Neural cell (in vitro differentiated cells): ENCODE data around the gene FBXO2.
"Not testable (repeated sequence)": the region's sequence is repeated elsewhere in the genome, so short reads cannot be mapped to it uniquely, and the experiment has no call there.

ENCODE experiments used
- EZH2 ChIP-seq: fragments of 200-600, 300-800 bp; shearing (Covaris generic), sonication (generic); IDR thresholded peaks from 2 replicates; pipeline ENCODE4 v1.6.1; 2014; ENCODE audit warnings: antibody characterized with exemption, low read length, borderline replicate concordance, mild to moderate bottlenecking; ENCODE audit not compliant: insufficient read depth, poor library complexity, severe bottlenecking
- POLR2AphosphoS5 ChIP-seq: IDR thresholded peaks from 2 replicates; pipeline ENCODE4 v1.6.1; 2012
- SMC3 ChIP-seq: fragments of 450-650 bp; conservative IDR thresholded peaks from 2 replicates; pipeline ENCODE4 v1.6.1; 2014; ENCODE audit warnings: antibody characterized with exemption, mild to moderate bottlenecking, moderate library complexity; ENCODE audit not compliant: poor library complexity
- TF ChIP-seq, protein P1 (sequence below): fragments of 450-650 bp; IDR thresholded peaks from 2 replicates; pipeline ENCODE4 v1.5.1; 2014; ENCODE audit warnings: antibody characterized with exemption, mild to moderate bottlenecking, moderate library complexity; ENCODE audit not compliant: poor library complexity, severe bottlenecking
- TF ChIP-seq, protein P2 (sequence below): IDR thresholded peaks from 2 replicates; pipeline ENCODE4 v1.6.1; 2012; ENCODE audit warnings: borderline replicate concordance

DNA sequence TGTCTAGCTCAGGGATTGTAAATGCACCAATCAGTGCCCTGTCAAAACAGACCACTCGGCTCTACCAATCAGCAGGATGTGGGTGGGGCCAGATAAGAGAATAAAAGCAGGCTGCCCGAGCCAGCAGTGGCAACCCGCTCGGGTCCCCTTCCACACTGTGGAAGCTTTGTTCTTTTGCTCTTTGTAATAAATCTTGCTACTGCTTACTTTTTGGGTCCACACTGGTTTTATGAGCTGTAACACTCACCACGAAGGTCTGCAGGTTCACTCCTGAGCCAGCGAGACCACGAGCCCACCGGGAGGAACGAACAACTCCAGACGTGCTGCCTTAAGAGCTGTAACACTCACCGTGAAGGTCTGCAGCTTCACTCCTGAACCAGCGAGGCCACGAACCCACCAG lies 44.9 kb downstream of the FBXO2 start:
- TF ChIP-seq POLR2AphosphoS5, SMC3, EZH2: not testable (repeated sequence)
- TF ChIP-seq, protein P1, sequence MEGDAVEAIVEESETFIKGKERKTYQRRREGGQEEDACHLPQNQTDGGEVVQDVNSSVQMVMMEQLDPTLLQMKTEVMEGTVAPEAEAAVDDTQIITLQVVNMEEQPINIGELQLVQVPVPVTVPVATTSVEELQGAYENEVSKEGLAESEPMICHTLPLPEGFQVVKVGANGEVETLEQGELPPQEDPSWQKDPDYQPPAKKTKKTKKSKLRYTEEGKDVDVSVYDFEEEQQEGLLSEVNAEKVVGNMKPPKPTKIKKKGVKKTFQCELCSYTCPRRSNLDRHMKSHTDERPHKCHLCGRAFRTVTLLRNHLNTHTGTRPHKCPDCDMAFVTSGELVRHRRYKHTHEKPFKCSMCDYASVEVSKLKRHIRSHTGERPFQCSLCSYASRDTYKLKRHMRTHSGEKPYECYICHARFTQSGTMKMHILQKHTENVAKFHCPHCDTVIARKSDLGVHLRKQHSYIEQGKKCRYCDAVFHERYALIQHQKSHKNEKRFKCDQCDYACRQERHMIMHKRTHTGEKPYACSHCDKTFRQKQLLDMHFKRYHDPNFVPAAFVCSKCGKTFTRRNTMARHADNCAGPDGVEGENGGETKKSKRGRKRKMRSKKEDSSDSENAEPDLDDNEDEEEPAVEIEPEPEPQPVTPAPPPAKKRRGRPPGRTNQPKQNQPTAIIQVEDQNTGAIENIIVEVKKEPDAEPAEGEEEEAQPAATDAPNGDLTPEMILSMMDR = not testable (repeated sequence)
- TF ChIP-seq, protein P2, sequence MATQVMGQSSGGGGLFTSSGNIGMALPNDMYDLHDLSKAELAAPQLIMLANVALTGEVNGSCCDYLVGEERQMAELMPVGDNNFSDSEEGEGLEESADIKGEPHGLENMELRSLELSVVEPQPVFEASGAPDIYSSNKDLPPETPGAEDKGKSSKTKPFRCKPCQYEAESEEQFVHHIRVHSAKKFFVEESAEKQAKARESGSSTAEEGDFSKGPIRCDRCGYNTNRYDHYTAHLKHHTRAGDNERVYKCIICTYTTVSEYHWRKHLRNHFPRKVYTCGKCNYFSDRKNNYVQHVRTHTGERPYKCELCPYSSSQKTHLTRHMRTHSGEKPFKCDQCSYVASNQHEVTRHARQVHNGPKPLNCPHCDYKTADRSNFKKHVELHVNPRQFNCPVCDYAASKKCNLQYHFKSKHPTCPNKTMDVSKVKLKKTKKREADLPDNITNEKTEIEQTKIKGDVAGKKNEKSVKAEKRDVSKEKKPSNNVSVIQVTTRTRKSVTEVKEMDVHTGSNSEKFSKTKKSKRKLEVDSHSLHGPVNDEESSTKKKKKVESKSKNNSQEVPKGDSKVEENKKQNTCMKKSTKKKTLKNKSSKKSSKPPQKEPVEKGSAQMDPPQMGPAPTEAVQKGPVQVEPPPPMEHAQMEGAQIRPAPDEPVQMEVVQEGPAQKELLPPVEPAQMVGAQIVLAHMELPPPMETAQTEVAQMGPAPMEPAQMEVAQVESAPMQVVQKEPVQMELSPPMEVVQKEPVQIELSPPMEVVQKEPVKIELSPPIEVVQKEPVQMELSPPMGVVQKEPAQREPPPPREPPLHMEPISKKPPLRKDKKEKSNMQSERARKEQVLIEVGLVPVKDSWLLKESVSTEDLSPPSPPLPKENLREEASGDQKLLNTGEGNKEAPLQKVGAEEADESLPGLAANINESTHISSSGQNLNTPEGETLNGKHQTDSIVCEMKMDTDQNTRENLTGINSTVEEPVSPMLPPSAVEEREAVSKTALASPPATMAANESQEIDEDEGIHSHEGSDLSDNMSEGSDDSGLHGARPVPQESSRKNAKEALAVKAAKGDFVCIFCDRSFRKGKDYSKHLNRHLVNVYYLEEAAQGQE = not testable (repeated sequence)
